HG03039 (cell line): Measurements from ENCODE around the gene SEC14L5.

Experiments used
- ATAC-seq: cut with Tn5 transposase; IDR thresholded peaks from one replicate; pipeline ENCODE4 v1.9.1; 2021; ENCODE audit warnings: mild to moderate bottlenecking, moderate library complexity; ENCODE audit not compliant: unreplicated experiment

SEC14L5 gene

DNA sequence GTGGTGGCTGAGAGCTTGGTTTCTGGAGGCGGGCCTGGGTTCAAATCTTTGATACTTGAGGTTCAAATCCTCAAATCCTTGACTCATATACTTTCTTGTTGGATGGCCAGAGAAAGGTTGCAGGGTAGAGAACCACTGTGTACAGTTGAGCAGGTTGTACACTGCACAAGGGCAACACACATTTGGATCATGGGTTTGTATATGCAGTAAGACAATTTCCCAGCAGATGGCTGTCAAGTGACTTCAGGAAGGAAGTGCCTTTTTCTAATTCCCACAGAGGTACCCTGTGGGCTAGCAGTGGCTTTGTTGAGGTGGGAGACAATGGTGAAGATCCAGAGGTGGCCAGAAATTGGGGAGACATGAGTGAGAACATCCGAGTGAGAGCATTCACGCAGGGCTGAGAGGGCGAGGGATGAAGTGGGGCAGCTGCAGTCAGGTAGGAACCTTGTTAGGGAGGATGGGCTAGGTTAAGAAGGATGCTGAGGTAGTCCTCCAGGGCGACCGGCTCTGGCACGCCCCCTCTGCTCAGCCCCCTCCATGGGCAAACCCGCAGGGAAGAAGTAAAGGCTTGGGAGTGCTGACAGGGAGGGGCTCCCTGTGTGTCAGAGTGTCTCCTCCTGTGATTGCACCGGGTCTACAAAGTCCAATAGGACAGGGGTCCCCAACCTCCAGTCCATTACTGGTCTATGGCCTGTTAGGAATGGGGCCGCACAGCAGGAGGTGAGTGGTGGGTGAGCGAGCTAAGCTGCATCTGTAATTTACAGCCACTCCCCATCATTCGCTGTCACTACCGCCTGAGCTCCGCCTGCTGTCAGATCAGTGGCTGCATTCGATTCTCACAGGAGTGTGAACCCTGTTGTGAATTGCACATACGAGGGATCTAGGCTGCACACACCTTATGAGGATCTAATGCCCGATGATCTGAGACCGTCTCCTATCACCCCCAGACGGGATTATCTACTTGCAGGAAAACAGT lies 104.9 kb downstream of the SEC14L5 start:
- no peak for ATAC-seq

DNA sequence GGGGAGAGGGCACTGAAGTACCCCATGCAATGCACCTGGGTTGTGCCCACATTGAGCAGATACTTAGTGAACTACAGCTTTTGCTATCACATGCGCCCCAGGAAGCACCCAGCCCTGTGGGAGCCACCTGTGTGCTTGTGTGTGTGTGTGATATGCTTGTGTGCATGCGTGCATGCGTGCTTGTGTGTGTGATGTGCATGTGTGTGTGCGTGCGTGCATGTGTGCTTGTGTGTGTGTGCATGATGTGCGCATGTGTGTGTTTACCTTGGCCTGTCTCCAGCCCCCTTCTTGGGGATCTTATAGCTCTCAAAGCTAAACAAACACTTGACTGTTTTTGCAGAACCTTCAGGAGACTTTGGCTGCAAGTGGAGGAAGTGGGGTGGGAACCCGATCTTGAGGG lies 106.8 kb downstream of the SEC14L5 start:
- no peak for ATAC-seq

DNA sequence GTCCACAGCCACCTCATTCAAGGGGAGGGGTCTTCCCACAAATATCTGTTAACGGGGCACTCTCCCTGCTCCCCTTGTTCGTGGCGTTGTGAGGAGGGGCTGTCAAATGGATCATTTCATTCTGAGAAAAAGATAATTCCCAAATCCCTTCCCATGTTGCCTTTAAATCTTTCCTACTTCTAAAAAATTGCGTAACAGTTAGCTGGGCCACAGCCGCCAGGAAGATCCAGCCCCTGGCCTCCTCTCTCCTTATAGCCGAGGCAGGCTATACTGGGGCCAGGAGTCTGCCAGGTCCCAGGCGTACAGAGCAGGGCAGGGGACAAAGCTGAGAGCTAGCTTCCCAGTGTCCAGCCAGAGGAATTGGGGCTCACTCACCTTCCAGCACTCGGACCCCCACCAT lies 107.2 kb downstream of the SEC14L5 start:
- ATAC-seq, result no peak

DNA sequence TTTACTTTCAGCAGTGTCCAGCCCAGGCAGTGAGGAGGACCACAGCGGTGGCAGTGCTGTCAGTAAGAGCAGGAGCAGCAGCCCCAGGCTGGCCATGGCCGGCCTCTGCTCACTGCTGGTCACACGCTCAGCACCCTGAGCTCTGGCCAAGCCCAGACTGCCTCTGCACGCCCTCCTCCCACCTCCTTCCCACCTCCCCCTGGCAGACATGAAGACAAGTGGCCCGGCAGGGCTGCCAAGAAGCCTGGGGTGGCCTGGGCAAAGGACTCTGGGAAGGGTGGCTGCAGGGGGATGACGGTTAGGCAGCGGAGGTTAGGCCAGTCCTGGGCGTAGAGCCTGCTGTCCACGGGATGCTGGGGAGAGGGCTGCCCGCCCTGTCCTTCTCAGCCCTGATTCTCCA lies 107.7 kb downstream of the SEC14L5 start, which contains the start of gene C16orf89:
TSS of gene C16orf89 (minus strand) at position 144 of the 400 bp plus-strand sequence. CDS start at position 96, 48 bp downstream.
- ATAC-seq, result no peak

DNA sequence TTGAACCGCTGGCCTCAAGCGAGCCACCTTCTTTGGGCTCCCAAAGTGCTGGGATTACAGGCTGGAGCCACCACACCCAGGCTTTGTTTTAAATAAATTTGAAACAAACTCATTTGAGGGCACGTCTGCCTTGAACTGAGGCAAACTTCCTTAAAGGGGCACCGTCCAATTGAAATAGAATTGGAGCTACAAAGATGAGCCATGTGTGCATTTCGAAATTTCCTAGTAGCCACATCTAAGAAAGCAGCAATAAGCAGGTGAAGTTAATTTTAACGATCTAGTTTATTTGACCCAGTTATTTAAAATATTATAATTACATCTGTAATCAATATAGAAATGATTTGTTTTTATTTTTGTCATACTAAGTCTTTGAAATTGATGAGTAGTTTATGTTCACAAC lies 108.4 kb downstream of the SEC14L5 start:
- no peak for ATAC-seq
